ENCODE data around the gene NLK.
"Not testable (repeated sequence)": the region's sequence is repeated elsewhere in the genome, so short reads cannot be mapped to it uniquely, and the experiment has no call there.

NLK gene

DNA sequence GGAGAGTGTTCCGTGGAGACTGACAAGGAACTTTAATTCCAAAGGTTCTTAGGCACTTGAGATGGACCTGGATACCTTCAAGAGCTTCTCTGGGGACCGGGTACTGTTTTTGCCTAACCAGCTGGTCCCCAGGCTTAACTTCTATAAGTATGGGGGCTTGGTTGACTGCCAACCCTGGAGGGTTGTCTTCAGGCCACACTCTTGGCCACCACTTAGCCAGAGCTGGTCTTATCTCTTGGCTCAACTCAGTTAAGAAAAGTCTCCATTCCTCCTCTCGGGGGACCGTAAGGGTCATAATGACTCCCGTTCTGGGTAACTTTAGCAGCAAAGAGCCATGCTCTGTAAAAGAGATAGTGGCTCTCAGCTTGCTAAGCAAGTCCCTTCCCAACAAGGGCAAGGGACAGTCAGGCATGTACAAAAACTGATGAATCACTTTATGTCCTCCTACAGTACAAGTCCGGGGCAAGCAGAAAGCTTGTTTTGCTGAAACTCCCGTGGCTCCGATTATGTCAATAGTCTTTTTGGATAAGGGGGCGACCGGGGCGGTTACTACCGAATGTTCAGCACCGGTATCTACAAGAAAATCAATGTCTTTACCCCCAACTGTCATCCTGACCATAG, 193.7 kb downstream of the NLK start:
- DNase-seq: not testable (repeated sequence)

DNA sequence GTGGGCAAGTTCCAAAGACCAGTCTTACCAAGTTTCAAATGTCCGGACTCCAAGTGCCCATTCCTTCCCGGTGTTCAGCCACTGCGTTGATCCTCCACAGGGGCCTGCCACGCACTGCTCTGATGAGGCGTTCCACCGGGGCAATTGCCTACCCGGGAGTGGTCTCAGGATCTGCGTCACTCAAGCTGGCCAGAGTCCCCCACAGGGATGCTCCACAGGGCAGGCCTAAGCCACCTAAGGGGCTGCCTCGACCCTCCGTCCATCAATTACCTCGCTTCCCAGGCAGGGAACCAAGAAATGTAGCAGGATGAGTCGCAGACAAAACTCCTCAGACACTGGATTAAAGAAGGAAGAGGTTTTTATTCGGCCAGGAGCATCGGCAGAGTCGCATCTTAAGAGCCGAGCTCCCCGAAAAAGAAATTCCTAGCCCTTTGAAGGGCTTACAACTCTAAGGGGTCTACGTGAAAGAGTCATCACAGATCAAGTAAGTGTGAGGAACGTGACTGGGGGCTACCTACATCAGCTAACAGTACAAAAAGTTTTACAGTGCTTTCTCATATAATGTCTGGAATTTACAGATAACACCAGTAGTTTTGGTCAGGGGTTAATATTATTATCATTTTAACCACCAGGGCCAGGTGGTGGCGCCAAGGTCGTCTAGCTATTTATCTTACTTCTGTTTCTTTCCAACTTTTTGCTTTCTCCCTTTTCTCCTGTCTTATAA, 196.2 kb downstream of the NLK start:
- DNase-seq: not testable (repeated sequence)

DNA sequence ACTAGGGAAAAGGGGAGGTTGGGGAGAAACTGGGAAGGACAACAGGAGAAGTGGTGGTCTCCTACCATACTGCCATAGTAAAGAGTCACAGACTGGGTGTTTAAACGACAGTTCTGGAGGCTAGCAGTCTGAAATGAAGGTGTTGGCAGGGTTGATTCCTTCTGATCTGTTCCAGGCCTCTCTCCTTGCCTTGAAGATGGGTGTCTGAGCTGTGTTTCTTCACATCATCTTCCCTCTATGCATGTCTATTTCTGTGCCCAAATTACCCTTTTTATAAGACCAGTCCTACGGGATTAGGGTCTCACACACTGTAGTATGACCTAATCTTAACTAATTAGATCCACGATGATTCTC, 196.8 kb downstream of the NLK start:
- no peak for DNase-seq

- no peak for DNase-seq
Observed at GRCh38 chr17:28240688-28241340, 198.3 kb downstream of the NLK start.

DNA sequence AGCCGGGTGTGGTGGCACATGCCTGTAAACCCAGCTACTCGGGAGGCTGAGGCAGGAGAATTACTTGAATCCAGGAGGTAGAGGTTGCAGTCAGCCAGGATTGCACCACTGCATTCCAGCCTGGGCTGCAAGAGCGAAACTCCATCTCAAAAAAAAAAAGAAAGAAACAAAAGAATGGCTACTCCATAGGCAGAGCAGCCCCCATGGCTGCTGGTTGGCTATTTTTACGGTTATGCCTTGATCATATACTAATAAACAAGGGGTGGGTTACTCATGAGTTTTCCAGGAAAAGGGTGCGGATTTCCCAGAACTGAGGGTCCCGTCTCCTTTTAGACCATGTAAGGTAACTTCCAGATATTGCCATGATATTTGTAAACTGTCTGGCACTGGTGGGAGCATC, 200.3 kb downstream of the NLK start:
- no peak for DNase-seq

GRCh38 chr17:28243268-28243667, 200.8 kb downstream of the NLK start:
- DNase-seq: not testable (repeated sequence)

DNA sequence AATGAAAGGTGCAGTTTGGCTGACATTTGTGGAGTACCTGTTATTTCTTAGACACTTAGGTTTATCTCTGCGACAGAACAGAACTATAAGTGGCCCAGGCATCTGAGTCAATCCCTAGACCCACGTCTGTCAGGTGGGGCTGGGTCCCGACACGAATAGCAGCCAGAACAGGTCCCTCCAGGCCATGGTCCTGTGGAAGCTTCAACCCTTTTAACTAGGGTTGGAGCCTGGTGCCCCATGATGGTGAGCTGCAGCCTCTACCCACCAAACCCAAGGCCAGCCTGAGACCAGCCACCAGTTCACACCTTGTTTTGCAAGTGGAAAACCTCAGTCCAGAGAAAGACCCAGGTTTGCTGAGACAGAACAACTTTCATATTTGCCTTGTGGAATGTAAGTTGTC, 202.0 kb downstream of the NLK start:
- DNase-seq: no peak
